GM23248 (cell line): ENCODE data around the gene C22orf23.

Experiments
- EZH2 ChIP-seq: fragments of 200-600 bp; sonication (generic); IDR thresholded peaks from 2 replicates; pipeline ENCODE4 v1.6.1; 2018; ENCODE audit warnings: antibody characterized with exemption, mild to moderate bottlenecking; ENCODE audit not compliant: insufficient read depth, poor library complexity, severe bottlenecking
- EZH2phosphoT487 ChIP-seq: fragments of 200-600 bp; sonication (generic); IDR thresholded peaks from 2 replicates; pipeline ENCODE4 v1.6.1; 2018; ENCODE audit warnings: antibody characterized with exemption, moderate library complexity, mild to moderate bottlenecking, low read depth; ENCODE audit not compliant: insufficient read depth

DNA sequence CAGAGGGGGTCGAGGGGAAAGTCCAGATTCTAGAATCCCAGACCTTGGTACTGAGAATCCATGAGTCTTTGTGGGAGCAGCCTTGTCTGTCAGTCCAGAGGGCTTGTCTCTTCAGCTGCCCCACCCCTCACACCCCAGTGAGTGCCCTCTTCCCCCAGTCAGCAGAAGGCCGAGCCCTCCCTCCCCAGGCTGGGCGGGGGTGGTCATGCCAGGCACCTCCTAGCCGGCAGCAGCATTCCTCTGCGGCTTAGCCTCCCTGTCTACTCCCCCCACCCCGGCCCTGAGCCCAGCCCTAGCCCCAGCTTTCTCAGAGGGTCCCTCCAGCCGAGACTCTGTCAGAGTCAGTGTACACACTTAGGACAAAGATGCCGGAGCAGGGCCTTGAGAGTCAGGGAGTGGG, 26.4 kb upstream of the C22orf23 start:
- TF ChIP-seq EZH2 = no peak
- no peak for TF ChIP-seq EZH2phosphoT487
